Stimulated activated CD8-positive, alpha-beta memory T cell treated with anti-CD3 and anti-CD28 coated beads, Interleukin-7, amount 100 ng/mL, for 24 hours (primary cell): ENCODE measurements around the gene NFE2.
"Not testable (repeated sequence)": the region's sequence is repeated elsewhere in the genome, so short reads cannot be mapped to it uniquely, and the experiment has no call there.

Experiments
- DNase-seq: peaks from one replicate; pipeline ENCODE4 v3.0.0-alpha.2; 2020; ENCODE audit warnings: low read depth

NFE2 gene

DNA sequence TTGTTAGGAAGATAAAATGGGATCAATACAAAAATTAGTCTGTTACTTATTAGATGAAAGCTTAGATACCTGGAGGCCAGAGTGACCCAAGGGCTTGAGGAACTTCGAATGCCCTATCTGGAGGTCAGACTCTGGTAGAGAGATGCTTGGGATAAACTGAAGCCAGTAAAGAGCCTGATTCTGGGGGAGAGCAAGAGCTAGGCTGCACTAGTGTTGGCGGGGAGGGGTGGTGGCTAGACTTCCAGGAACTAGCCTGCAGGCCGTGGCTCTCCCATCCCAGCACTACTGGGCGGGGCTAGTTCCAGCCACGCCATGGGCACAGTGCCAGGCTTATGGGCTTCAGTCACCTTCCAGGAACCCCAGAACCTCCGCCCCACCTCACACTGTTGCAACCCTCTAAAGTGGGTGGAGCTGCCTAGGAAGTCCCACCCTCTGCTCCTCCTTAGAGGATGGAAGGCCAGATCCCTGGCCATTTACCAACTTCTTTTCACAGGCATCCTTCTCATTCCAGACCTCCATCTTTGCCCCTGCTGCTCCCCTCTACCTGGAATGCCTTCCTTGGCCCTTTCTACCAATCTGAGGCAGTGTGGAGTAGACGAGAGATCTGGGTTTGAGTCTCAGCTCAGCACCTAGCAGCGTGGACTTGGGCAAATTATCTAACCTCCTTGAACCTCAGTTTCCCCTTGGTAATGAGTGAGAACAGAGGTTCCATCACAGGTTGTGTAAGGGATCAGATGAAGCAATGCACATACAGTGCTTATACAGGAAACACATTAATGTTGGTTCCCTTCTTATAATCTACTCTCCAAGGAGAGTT is 6.3 kb upstream of the NFE2 start:
- no peak for DNase-seq

DNA sequence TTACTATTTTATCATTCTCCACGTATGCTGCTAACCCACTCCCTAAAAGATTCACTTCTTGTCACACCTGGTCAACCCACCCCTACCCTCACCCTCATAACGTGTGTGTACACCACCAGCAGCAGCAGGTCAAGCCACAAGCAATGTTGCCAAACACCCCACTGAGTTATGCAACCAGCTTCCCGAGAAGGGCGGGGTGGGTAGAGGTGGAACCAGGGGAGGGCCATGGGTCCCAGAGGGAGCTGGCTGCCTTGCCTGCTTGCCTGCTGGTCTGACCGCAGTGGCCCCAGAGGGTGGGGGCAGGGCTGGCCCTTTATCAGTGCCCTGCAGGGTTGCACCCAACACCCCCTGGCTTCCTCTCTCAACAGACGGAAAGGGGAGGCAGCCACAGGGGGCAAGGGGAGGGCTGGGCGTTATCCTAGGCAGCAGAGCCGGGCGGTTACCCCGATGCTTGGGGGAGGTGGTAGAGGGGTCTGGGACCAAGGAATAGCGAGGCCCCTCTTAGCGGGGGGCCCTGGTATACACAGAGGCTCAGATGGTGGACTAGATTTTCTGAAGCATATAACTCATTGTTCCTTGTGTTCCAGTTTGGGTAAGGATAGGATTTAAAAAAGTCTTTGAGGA is 3.5 kb upstream of the NFE2 start:
- no peak for DNase-seq

- no peak for DNase-seq
Measured at GRCh38 chr12:54303640-54304039, 2.8 kb upstream of the NFE2 start.

DNA sequence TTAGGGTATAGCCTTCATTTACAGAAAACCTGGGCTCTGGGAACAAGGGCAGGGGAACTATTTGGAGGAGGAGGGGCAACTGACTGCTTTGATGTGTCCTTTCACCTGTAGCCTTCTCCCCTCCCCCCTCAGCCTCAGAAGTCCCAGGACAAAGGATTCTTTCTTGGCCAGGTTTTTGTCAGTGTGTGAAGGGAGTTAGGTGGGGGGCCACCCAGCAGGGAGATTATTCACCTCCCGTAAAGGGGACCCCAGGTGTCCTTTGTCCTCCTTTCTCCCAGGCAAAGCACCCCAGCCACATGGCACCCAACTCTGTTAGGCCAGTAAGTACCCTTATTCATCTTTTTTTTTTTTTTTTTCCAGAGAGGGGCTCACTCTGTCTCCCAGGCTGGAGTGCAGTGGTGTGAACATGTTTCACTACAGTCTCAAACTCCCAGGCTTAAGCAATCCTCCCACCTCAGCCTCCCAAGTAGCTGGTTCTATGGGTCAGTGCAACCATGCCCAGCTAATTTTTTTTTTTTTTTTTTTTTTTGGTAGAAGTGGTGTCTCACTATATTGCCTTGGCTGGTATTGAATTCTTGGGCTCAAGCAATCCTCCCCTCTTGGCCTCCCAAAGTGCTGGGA is 723 bp upstream of the NFE2 start:
- no peak for DNase-seq

- DNase-seq, result no peak
Measured at GRCh38 chr12:54300225-54300731, 537 bp downstream of the NFE2 start.

GRCh38 chr12:54299515-54300224 is 1.1 kb downstream of the NFE2 start:
- no peak for DNase-seq

DNA sequence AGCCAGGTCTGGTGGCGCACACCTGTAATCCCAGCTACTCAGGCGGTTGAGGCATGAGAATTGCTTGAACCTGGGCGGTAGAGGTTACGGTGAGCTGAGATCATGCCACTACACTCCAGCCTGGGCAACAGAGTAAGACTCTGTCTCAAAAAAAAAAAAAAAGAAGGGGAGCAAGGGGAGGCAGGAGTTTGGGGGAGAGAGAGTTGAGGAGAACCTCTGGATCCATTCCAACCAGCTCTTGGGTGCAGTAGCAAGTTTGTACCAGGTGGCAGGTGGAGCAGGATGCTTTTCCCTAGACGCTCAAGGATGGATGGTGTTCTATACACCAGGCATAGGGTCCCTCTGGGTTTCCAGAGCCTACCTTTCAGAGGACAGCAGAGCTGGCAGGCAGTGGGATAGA is 1.9 kb downstream of the NFE2 start:
- no peak for DNase-seq

- no peak for DNase-seq
Measured at GRCh38 chr12:54296393-54297099, 4.3 kb downstream of the NFE2 start.

GRCh38 chr12:54294953-54295566 is 5.8 kb downstream of the NFE2 start:
- no peak for DNase-seq

- DNase-seq, result no peak
Measured at GRCh38 chr12:54294152-54294952, 6.5 kb downstream of the NFE2 start.

- DNase-seq, result no peak
Measured at GRCh38 chr12:54292931-54293241, 7.9 kb downstream of the NFE2 start.

- DNase-seq, result no peak
Measured at GRCh38 chr12:54292083-54292930, 8.5 kb downstream of the NFE2 start.

- DNase-seq, result no peak
Measured at GRCh38 chr12:54287261-54288157, 13.3 kb downstream of the NFE2 start.

DNA sequence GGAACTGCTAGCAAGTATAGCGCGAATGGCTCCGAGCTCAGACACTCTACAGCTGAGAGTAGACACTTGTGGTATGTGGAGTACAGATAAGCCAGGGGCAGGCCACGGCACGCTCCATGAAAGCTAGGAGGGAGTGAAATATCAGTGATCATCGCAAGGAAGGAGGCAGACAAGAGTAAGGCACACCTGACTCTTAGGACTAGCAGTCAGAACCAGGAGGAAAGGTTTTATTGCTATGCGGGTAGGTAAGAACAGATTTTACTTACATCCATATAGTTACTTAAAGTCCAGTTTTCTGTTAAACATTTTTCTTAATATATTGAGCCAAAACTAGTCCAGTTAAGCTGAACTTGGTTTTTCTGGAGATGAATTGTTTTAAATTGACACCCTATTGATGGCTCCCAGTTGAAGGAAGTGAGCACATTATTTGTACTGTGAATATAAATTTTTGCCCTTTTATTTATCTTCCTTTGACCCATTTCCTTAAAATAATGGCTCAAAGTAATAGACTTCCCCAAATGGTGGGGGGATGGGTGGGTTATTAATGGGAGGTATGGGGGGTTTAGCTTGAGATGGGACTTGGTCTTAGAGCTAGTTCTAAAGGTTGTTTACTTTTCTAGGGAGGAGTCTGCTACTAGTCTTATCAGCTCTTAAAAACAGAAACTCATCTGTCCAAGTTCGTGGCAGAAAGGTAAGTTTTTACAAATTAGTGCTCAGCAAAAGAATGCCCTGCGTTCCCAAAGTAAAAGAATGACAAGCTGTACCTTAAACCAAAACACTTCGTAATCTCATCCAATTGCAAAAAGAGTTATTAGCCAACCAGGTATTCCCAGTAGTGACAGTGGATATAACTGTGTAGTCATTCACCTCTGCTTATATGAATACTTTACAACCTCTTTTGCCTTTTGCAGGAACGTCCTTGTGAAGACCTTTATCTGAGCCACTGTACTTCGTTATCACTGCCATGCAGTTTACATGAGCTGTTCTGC is 14.5 kb downstream of the NFE2 start:
- DNase-seq, result no peak

DNA sequence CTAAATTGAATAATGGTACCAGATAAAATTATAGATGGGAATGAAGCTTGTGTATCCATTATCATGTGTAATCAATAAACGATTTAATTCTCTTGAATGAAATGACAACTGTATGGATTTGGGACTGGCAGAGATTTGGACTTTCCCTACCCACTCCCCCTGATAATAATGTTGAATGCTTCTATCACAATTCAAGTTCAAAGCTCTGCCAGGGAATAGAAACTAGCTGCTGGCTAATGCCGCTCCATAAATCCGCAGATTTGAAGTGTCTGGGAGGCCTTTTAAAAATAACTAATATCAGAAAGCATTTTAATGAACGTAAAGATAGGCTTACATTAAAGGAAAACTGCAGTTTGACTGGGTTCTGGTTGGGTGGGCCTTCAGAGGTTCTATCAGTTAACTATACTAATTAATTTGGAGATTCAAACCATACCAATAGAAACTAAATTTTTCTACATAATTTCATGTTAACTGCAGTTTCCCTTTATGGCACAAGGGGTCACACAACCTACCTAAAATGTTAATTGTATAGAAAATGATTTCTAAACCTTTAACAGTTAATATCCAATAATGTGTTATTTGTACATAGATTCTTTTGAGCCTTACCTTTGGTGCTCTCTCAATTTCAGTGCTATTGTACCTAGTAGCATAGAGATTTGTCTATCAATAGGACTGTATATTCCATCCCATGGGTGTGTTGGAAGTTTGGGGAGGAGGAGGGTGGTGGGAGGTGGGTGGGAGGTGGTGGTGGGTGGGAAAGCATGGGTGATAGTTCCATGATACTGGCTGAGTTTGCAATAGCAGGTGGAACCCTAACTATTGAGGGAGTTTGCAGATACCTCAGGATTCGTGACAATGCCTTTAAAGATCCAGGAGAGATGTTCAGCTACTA is 15.4 kb downstream of the NFE2 start:
- DNase-seq, result no peak

- DNase-seq, result not testable (repeated sequence)
Measured at GRCh38 chr12:54284070-54284780, 16.6 kb downstream of the NFE2 start.
